Liver (tissue), 9 donors: Measurements from ENCODE around the gene RBBP6. TPM values are rescaled to one million over a fixed set of nuclear protein-coding genes. Genes with fewer than 3 reads are reported as not detected.

Source experiments
- DNase-seq: peaks from one replicate; pipeline ENCODE4 v3.0.0-alpha.2; 2017; ENCODE audit warnings: low spot score
- H3K27ac ChIP-seq, 2 donors: one replicate each; pipeline ENCODE4 v1.7.0; 2013; ENCODE audit warnings: inconsistent platforms in 2 of 2, low read length in 2 of 2, control low read depth in 1 of 2, low read depth in 1 of 2, mild to moderate bottlenecking in 1 of 2
- H3K27me3 ChIP-seq, 4 donors: one replicate each; pipeline versions ENCODE4 v1.6.1 to v1.7.0; 2013; ENCODE audit warnings: low read length in 3 of 4, inconsistent platforms in 1 of 4, mild to moderate bottlenecking in 1 of 4, moderate library complexity in 1 of 4; ENCODE audit not compliant: control insufficient read depth in 4 of 4, insufficient read depth in 4 of 4
- H3K36me3 ChIP-seq, 4 donors: one replicate each; pipeline versions ENCODE4 v1.6.1 to v1.7.0; 2013; ENCODE audit warnings: low read length in 3 of 4, mild to moderate bottlenecking in 3 of 4, low read depth in 1 of 4, moderate library complexity in 1 of 4; ENCODE audit not compliant: control insufficient read depth in 4 of 4, insufficient read depth in 3 of 4
- H3K4me1 ChIP-seq, 4 donors: one replicate each; pipeline versions ENCODE4 v1.6.1 to v1.7.0; 2013; ENCODE audit warnings: low read length in 3 of 4, mild to moderate bottlenecking in 3 of 4, moderate library complexity in 1 of 4; ENCODE audit not compliant: control insufficient read depth in 4 of 4, insufficient read depth in 4 of 4
- H3K4me3 ChIP-seq, 3 donors: one replicate each; pipeline versions ENCODE4 v1.6.1 to v1.7.0; 2013; ENCODE audit warnings: low read length in 3 of 3, control low read depth in 1 of 3, low read depth in 1 of 3, mild to moderate bottlenecking in 1 of 3
- H3K9ac ChIP-seq, 2 donors: one replicate each; pipeline ENCODE4 v1.7.0; 2013; ENCODE audit warnings: low read length in 2 of 2, mild to moderate bottlenecking in 2 of 2, moderate library complexity in 2 of 2, control low read depth in 1 of 2, low read depth in 1 of 2
- H3K9me3 ChIP-seq, 4 donors: one replicate each; pipeline versions ENCODE4 v1.6.1 to v1.7.0; 2013; ENCODE audit warnings: low read length in 3 of 4; ENCODE audit not compliant: control insufficient read depth in 4 of 4
- ATF3 ChIP-seq: IDR thresholded peaks from 2 replicates; pipeline ENCODE4 v1.6.1; 2016; ENCODE audit warnings: antibody characterized with exemption
- CTCF ChIP-seq: fragments of 150-350 bp; IDR thresholded peaks from 2 replicates; pipeline ENCODE4 v1.5.1; 2017; ENCODE audit warnings: improper control_type of control experiment, low read depth, low read length; ENCODE audit not compliant: missing input control
- EGR1 ChIP-seq, 2 donors: IDR thresholded peaks; 2 replicates each; pipeline ENCODE4 v1.6.1; 2016 to 2018; ENCODE audit warnings: antibody characterized with exemption in 2 of 2, low read depth in 2 of 2
- FOXA1 ChIP-seq: IDR thresholded peaks from 2 replicates; pipeline ENCODE4 v1.6.1; 2016; ENCODE audit warnings: antibody characterized with exemption
- FOXA2 ChIP-seq: IDR thresholded peaks from 2 replicates; pipeline ENCODE4 v1.6.1; 2016; ENCODE audit warnings: antibody characterized with exemption
- GABPA ChIP-seq, 2 donors: IDR thresholded peaks in 1 of 2; conservative IDR thresholded peaks in 1 of 2; 2 replicates each; pipeline ENCODE4 v1.6.1; 2016; ENCODE audit warnings: antibody characterized with exemption in 2 of 2, mild to moderate bottlenecking in 1 of 2, moderate library complexity in 1 of 2
- HNF4A ChIP-seq, 2 donors: conservative IDR thresholded peaks; 2 replicates each; pipeline ENCODE4 v1.6.1; 2016; ENCODE audit warnings: antibody characterized with exemption in 2 of 2, mild to moderate bottlenecking in 2 of 2
- HNF4G ChIP-seq: IDR thresholded peaks from 2 replicates; pipeline ENCODE4 v1.6.1; 2016; ENCODE audit warnings: antibody characterized with exemption
- NR2F2 ChIP-seq: IDR thresholded peaks from 2 replicates; pipeline ENCODE4 v1.6.1; 2016; ENCODE audit warnings: antibody characterized with exemption
- RAD21 ChIP-seq, 2 donors: IDR thresholded peaks; 2 replicates each; pipeline ENCODE4 v1.6.1; 2016; ENCODE audit warnings: antibody characterized with exemption in 2 of 2, mild to moderate bottlenecking in 2 of 2
- RXRA ChIP-seq, 2 donors: IDR thresholded peaks; 2 replicates each; pipeline ENCODE4 v1.6.1; 2017 to 2018; ENCODE audit warnings: antibody characterized with exemption in 2 of 2, mild to moderate bottlenecking in 1 of 2
- SP1 ChIP-seq: IDR thresholded peaks from 2 replicates; pipeline ENCODE4 v1.6.1; 2018; ENCODE audit warnings: antibody characterized with exemption, mild to moderate bottlenecking
- TAF1 ChIP-seq: conservative IDR thresholded peaks from 2 replicates; pipeline ENCODE4 v1.6.1; 2016; ENCODE audit warnings: antibody characterized with exemption, mild to moderate bottlenecking
- YY1 ChIP-seq: IDR thresholded peaks from 2 replicates; pipeline ENCODE4 v1.6.1; 2016; ENCODE audit warnings: antibody characterized with exemption, mild to moderate bottlenecking
- ZBTB33 ChIP-seq: IDR thresholded peaks from 2 replicates; pipeline ENCODE4 v1.6.1; 2016; ENCODE audit warnings: antibody characterized with exemption
- WGBS: extraction: QIAGEN DNeasy Blood & Tissue Kit; methylation state at CpG from one replicate; pipeline ENCODE4 v1.1.7; 2013; 5-methylcytosine and 5-hydroxymethylcytosine counted together
- polyA plus RNA-seq, 2 donors: library from polyadenylated mRNA; stranded (reverse) in 1 of 2; unstranded in 1 of 2; fragments of 200-250 nt in 1 of 2; fragments of >200 nt in 1 of 2; fragmentation: Nextera tagmentation in 1 of 2; extraction: Ambion mirVana in 1 of 2; gene quantifications; one replicate each; pipeline versions ENCODE4 v1.2.1 to v1.2.3, GENCODE V29; 2013 to 2015
- total RNA-seq, 2 donors: library from RNA; depleted of rRNA; stranded (reverse); fragments of >200 nt; gene quantifications; one replicate each; pipeline ENCODE4 v1.2.3, GENCODE V29; 2014
- TF ChIP-seq, protein P1 (sequence below): IDR thresholded peaks from 2 replicates; pipeline ENCODE4 v1.6.1; 2016; ENCODE audit warnings: antibody characterized with exemption
- TF ChIP-seq, protein P2 (sequence below): IDR thresholded peaks from 2 replicates; pipeline ENCODE4 v1.6.1; 2016; ENCODE audit warnings: antibody characterized with exemption, mild to moderate bottlenecking
- donor health status: healthy.
- donor health status: healthy.
- donor health status: healthy.
- donor health status: healthy.
- donor health status: healthy.

The RBBP6 gene
- total and polyA plus RNA-seq, 4 donors, result 8.1 to 35.8 (median 11.8) TPM

- no peaks in the 10 kb centered on the region for H3K9me3 ChIP-seq
- H3K4me1 ChIP-seq, result no peaks in the 10 kb centered on the region
- DNase-seq, result no peak
- H3K4me3 ChIP-seq, result no peak overlapping the region
- no peaks in the 10 kb centered on the region for H3K27me3 ChIP-seq
- H3K9ac ChIP-seq, result no peak overlapping the region
- peaks cover 11 to 87% (median 73%) of the 10 kb centered on the region in 4 donors for H3K36me3 ChIP-seq
- H3K27ac ChIP-seq, result no peak overlapping the region
- no peak for TF ChIP-seq FOXA2
- TF ChIP-seq ZBTB33, result no peak
- TF ChIP-seq NR2F2, result no peak
- TF ChIP-seq FOXA1, result no peak
- TF ChIP-seq TAF1, result no peak
- no peak for TF ChIP-seq YY1
- TF ChIP-seq GABPA (IDR thresholded peaks at IDR 0.05 in 1 of 2, conservative IDR thresholded peaks at IDR 0.05 in 1 of 2), result no peak
- no peak for TF ChIP-seq HNF4A (conservative IDR thresholded peaks at IDR 0.05)
- TF ChIP-seq RAD21 (IDR thresholded peaks at IDR 0.05), result no peak
- no peak for TF ChIP-seq RXRA (IDR thresholded peaks at IDR 0.05)
- TF ChIP-seq SP1, result no peak
- TF ChIP-seq, protein P1, sequence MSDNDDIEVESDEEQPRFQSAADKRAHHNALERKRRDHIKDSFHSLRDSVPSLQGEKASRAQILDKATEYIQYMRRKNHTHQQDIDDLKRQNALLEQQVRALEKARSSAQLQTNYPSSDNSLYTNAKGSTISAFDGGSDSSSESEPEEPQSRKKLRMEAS, result no peak
- no peak for TF ChIP-seq CTCF
- no peak for TF ChIP-seq ATF3
- no peak for TF ChIP-seq EGR1 (IDR thresholded peaks at IDR 0.05; ENCODE audit: low read depth in 2 of 2)
These were observed 23.4 kb downstream of the RBBP6 start for GRCh38 chr16:24562811-24563210.

GRCh38 chr16:24568392-24568791, 29.0 kb downstream of the RBBP6 start:
- no peaks in the 10 kb centered on the region for H3K27me3 ChIP-seq
- WGBS, result 84% methylated on average over 4 of the region's 4 CpGs
- no peaks in the 10 kb centered on the region for H3K4me1 ChIP-seq
- no peak overlapping the region for H3K9ac ChIP-seq
- peaks cover 20 to 86% (median 80%) of the 10 kb centered on the region in 4 donors for H3K36me3 ChIP-seq
- H3K27ac ChIP-seq, result no peak overlapping the region
- DNase-seq, result no peak
- H3K9me3 ChIP-seq, result no peaks in the 10 kb centered on the region
- TF ChIP-seq RAD21 (IDR thresholded peaks at IDR 0.05) (peak; percentile 51 to 59), SP1 (no peak)
- no peak overlapping the region for H3K4me3 ChIP-seq

- Histone ChIP-seq H3K9ac (no peak overlapping the region), H3K4me3 (no peak overlapping the region), H3K27ac (no peak overlapping the region), H3K4me1 (no peaks in the 10 kb centered on the region), H3K27me3 (no peaks in the 10 kb centered on the region), H3K9me3 (no peaks in the 10 kb centered on the region), H3K36me3 (peaks cover 15 to 60% (median 58%) of the 10 kb centered on the region in 4 donors)
- DNase-seq, result no peak
- WGBS, result 90% methylated on average over 6 of the region's 6 CpGs
- TF ChIP-seq GABPA (IDR thresholded peaks at IDR 0.05 in 1 of 2, conservative IDR thresholded peaks at IDR 0.05 in 1 of 2), result no peak
- TF ChIP-seq HNF4A (conservative IDR thresholded peaks at IDR 0.05), result no peak
- TF ChIP-seq RAD21 (IDR thresholded peaks at IDR 0.05), result no peak
- TF ChIP-seq, protein P2, sequence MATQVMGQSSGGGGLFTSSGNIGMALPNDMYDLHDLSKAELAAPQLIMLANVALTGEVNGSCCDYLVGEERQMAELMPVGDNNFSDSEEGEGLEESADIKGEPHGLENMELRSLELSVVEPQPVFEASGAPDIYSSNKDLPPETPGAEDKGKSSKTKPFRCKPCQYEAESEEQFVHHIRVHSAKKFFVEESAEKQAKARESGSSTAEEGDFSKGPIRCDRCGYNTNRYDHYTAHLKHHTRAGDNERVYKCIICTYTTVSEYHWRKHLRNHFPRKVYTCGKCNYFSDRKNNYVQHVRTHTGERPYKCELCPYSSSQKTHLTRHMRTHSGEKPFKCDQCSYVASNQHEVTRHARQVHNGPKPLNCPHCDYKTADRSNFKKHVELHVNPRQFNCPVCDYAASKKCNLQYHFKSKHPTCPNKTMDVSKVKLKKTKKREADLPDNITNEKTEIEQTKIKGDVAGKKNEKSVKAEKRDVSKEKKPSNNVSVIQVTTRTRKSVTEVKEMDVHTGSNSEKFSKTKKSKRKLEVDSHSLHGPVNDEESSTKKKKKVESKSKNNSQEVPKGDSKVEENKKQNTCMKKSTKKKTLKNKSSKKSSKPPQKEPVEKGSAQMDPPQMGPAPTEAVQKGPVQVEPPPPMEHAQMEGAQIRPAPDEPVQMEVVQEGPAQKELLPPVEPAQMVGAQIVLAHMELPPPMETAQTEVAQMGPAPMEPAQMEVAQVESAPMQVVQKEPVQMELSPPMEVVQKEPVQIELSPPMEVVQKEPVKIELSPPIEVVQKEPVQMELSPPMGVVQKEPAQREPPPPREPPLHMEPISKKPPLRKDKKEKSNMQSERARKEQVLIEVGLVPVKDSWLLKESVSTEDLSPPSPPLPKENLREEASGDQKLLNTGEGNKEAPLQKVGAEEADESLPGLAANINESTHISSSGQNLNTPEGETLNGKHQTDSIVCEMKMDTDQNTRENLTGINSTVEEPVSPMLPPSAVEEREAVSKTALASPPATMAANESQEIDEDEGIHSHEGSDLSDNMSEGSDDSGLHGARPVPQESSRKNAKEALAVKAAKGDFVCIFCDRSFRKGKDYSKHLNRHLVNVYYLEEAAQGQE, result no peak
- no peak for TF ChIP-seq ZBTB33
- TF ChIP-seq HNF4G, result no peak
These were observed 31.7 kb downstream of the RBBP6 start for GRCh38 chr16:24571096-24571495.
